Hippocampal formation (tissue), 2 donors: ENCODE results near the gene NEXN.
"Not testable (repeated sequence)": the region's sequence is repeated elsewhere in the genome, so short reads cannot be mapped to it uniquely, and the experiment has no call there.

ENCODE experiments used
- DNase-seq, 2 donors: peaks; one replicate each; lab custom pipeline; 2025; lab: John Stamatoyannopoulos, UW

Gene NEXN

GRCh38 chr1:77906019-77906545 is 17.7 kb downstream of the NEXN start:
- no peak for DNase-seq

GRCh38 chr1:77906624-77907023 is 18.2 kb downstream of the NEXN start:
- no peak for DNase-seq

- no peak for DNase-seq
Measured at GRCh38 chr1:77910116-77910515, 21.7 kb downstream of the NEXN start.

GRCh38 chr1:77918918-77919317 is 30.5 kb downstream of the NEXN start:
- not testable (repeated sequence) for DNase-seq

- no peak for DNase-seq
Measured at GRCh38 chr1:77925518-77925917, 37.1 kb downstream of the NEXN start.

- DNase-seq = no peak
Measured at GRCh38 chr1:77925956-77926355, 37.5 kb downstream of the NEXN start.

DNA sequence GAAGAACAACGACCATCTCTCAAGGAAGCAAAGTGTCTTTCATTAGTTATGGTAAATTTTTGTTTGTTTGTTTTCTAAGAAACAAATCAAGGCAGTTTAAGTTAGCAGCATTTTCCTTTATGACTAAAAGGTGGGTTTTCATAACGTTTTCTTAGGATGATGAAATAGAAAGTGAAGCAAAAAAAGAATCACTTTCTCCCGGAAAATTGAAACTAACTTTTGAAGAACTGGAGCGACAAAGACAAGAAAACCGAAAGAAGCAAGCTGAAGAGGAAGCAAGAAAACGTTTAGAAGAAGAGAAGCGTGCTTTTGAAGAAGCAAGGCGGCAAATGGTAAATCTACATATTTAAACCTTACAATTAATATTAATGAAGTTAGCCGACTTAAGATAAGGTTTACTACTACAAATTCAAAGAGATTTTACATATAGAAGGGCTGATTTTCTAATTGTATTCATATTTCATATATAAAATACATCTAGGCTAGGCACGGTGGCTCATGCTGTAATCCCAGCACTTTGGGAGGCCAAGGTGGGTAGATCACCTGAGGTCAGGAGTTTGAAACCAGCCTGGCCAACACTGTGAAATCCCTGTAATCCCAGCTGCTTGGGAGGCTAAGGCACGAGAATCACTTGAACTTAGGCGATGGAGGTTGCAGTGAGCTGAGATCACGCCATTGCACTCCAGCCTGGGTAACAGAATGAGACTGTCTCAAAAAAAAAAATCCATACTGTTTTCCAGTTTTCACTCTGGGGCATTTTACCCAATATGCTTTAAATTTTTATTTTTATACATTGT is 38.3 kb downstream of the NEXN start:
- DNase-seq = no peak

- no peak for DNase-seq
Measured at GRCh38 chr1:77927414-77927813, 39.0 kb downstream of the NEXN start.

GRCh38 chr1:77929806-77930205 is 41.4 kb downstream of the NEXN start:
- no peak for DNase-seq

DNA sequence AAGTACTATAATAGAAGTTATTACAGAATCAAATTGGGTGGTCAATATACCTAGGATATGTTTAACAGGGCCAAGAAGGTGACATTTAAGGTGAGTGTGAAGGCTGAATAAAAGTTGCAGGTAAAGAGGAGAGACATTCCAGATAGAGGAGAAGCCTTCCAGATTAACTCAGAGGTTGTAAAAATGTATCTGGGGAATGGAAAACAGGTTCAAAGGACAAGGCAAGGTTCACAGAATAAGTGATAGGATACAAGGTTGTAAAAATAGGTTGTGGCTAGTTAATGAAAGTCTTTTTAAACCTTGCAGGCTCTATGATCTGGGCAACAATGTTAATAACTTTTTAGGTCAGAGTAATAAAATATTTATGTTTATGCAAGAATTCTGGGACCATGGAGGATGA is 50.2 kb downstream of the NEXN start:
- DNase-seq = no peak

DNA sequence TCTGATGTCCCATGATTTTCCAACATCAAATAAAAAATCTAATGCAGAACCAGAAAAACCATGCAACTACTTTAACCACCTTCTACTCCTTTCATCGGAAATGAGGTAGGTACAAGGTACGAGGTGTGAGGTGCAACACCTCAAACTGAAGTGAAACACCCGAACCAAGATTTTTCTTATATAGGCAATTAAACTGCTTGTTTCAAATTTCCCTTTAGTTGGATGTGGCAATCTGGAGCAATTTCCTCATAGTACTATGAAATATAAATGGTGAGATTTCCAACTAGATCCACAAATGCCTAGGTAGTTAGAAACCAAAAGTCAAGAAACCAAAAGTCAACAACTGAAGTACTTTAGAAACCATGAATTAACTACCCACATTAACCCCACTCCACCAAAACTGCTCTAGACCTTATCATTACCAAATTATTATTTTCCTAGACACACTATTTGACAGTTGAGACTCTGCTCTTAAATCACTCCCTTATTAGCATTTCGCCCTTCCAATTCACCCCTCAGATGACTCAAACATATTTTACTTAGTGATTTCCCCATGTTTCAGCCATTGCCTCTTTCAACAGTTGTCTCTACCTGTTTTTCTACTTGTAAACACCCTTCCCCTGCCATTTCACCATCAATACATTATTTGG is 52.6 kb downstream of the NEXN start:
- no peak for DNase-seq

DNA sequence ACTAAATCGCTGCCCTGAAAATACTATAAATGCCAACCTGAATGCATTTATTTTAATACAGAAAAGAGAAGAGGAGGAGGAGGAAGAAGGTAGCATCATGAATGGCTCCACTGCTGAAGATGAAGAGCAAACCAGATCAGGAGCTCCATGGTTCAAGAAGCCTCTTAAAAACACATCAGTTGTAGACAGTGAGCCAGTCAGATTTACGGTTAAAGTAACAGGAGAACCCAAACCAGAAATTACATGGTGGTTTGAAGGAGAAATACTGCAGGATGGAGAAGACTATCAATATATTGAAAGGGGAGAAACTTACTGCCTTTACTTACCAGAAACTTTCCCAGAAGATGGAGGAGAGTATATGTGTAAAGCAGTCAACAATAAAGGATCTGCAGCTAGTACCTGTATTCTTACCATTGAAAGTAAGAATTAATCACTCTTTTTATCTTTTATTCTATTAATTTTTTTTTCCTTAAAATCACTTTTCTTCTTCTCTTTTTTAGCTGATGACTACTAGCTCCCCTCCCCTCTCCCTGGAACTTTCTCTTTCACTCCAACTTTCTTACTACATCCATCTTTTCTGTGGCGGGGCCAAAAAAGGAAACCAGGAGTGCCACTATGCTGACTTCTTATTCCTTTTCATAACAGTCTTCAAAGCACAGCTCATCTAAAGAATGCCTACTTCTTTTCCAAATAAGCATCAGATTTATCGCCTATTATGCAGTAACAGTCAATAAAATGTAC is 54.1 kb downstream of the NEXN start:
- no peak for DNase-seq

DNA sequence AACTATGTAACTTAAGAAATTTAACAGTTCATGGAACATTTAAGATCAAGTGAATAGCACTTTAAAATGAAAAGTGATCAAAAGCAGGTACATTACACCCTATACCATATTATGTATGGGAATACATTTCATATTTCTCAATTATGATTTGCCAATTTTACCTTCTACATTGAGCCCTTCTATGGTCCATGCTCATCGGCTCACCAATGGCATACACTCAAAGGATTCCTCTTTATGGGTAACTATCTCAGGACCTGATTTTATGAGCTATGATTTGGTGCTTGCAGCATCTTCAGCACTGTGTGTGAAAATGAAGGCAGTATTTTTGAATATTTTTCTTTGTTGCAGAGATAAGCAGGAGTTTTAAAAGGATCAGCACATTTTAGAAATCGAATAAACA is 56.9 kb downstream of the NEXN start:
- no peak for DNase-seq

GRCh38 chr1:77948841-77949424 is 60.5 kb downstream of the NEXN start:
- DNase-seq = no peak

GRCh38 chr1:77950873-77951272 is 62.4 kb downstream of the NEXN start:
- no peak for DNase-seq

DNA sequence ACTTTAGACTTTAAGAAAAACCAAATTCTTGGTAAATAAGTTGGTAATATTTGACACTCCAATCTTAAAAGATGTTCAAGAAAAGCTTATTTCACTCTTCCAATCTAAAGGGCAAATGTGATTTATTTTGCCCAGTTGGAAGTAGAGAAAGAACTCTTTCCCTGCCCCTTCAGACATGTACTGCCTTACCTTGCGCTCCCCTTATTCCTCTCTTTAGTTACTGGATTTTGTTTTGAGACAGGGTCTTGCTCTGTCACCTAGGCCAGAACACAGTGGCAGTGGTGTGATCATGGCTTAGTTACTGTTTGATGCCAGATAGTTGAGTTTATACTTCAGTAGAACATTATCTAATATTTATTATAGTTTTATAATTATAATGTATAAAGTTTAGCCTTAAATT is 62.9 kb downstream of the NEXN start:
- no peak for DNase-seq

DNA sequence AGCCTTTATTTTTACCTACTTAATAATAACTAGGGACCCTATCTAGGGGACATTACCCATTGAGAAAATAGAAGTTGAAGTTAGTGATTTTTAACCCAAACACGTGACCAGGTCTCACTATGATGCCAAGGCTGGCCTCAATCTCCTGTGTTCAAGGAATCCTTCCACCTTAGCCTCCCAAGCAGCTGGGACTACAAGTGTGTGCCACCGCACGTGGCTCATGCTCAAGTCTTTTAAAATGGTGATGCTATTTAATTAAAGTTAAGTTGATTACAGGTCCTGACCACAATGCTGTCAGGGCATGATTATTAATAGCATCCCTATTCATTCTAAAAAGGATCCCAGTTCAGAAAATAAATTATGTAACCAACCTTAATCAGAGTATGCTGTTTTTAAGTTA is 65.5 kb downstream of the NEXN start:
- no peak for DNase-seq

DNA sequence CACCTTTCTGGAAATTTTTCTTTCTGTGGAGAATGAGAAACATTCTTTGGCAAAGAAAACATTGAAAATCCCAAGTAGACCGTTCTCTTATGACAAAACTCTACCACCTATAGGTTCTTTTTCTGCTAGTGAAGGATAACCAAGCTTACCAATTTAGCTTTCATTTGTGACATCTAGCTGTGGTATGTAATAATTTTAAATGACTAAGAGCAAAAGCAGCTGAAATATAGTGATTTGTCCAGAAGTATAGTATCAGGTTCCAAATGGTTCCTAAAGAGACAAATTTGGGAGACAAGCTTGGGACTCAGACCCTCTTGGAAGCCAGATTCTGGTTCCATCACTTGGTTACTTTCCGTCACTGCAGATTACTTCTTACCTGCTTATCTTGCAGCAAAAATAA is 66.1 kb downstream of the NEXN start:
- DNase-seq = no peak

DNA sequence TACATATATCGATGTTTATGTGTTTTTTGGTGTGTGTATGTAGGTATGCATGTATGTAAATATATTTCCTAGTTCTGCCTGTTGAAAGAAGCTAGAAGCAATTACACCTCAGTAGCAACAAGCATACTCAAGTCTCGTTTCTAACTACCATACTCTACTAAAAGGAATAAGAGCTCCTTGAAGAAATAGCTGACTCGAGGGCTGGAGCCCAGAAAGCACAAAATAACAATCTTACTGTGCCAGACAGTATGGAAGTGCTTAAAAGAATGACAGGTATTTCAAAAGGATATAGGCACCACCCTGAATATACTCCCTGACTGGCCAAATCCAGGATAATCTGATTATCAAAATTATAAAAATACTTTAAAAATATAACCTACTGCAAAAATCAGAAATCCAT is 67.3 kb downstream of the NEXN start:
- DNase-seq = no peak

- DNase-seq = no peak
Measured at GRCh38 chr1:77956464-77956863, 68.0 kb downstream of the NEXN start.

DNA sequence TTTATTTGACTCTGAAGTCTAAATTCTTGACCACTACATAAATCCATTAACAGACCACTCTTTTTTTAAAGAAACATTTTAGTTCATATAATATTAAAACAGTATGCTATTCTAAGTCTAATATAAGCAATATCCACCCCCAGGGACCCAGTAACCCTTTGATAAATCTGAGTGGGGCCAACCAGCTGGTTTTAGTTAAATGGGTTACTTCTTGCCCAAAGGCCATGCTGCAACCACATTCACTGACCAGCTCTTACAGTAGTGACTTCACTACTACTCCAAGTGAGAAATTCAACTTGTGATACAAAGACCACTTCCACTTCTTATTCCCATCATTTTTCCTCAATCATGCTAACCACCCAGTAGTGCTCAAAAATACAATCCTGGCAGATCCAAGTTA is 70.0 kb downstream of the NEXN start:
- no peak for DNase-seq

DNA sequence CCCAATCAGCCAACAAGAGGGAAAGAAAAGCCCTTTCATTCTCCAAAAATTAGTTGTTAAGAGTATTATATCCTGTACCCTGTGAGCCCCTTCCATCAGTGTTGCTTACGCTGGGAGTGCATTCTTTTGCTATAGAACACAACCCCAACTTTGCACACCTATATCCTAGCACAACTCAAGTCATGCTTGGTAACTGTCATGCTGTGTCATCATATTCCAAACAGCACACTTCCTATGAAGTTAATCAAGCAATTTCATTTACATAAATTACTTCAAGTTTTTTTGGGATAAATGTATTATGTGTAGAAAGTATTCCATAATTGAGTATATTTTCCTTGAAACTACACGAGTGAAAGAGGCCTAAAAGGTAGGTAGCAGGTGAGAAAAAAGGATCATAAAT is 70.4 kb downstream of the NEXN start:
- no peak for DNase-seq
